Choroid plexus epithelial cell (primary cell): ENCODE results near the gene RIMBP2.

Experiments used
- DNase-seq: peaks from one replicate; pipeline ENCODE4 v3.0.0-alpha.2; 2010; ENCODE audit warnings: low read depth
- H3K4me3 ChIP-seq: 2 replicates; pipeline ENCODE4 v1.5.1; 2011; ENCODE audit warnings: low read depth, mild to moderate bottlenecking, control low read depth, low read length, moderate library complexity
- TF ChIP-seq, protein P1 (sequence below): conservative IDR thresholded peaks from 2 replicates; pipeline ENCODE4 v1.5.1; 2011; ENCODE audit warnings: low read depth, mild to moderate bottlenecking, control low read depth, inconsistent platforms, low read length, moderate library complexity

RIMBP2 gene

GRCh38 chr12:130486146-130486435, 230.0 kb downstream of the RIMBP2 start:
- no peak for DNase-seq
- no peak overlapping the region for H3K4me3 ChIP-seq
- TF ChIP-seq, protein P1, sequence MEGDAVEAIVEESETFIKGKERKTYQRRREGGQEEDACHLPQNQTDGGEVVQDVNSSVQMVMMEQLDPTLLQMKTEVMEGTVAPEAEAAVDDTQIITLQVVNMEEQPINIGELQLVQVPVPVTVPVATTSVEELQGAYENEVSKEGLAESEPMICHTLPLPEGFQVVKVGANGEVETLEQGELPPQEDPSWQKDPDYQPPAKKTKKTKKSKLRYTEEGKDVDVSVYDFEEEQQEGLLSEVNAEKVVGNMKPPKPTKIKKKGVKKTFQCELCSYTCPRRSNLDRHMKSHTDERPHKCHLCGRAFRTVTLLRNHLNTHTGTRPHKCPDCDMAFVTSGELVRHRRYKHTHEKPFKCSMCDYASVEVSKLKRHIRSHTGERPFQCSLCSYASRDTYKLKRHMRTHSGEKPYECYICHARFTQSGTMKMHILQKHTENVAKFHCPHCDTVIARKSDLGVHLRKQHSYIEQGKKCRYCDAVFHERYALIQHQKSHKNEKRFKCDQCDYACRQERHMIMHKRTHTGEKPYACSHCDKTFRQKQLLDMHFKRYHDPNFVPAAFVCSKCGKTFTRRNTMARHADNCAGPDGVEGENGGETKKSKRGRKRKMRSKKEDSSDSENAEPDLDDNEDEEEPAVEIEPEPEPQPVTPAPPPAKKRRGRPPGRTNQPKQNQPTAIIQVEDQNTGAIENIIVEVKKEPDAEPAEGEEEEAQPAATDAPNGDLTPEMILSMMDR: no peak

- DNase-seq: no peak
- TF ChIP-seq, protein P1: no peak
- no peak overlapping the region for H3K4me3 ChIP-seq
Measured at GRCh38 chr12:130485291-130486145, 230.6 kb downstream of the RIMBP2 start.

GRCh38 chr12:130484221-130484620, 231.9 kb downstream of the RIMBP2 start:
- DNase-seq: no peak
- no peak overlapping the region for H3K4me3 ChIP-seq
- TF ChIP-seq, protein P1: no peak

DNA sequence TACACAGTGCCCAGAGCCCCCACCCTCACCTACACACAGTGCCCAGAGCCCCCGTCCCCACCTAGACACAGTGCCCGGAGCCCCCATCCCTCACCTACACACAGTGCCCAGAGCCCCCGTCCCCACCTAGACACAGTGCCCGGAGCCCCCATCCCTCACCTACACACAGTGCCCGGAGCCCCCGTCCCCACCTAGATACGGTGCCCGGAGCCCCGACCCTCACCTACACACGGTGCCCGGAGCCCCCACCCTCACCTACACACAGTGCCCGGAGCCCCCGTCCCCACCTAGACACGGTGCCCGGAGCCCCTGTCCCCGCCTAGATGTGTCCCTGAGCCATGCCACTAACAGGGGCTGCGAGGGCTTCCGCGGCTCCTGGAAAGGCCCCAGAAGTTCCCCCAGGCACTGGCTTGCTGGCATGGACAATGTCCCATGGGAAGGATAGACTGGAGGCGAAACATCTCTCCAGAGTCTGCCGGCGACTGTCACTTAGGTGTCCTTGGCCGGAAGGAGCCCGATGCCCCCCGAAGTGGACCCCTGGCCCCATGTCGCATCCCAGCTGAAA, 232.4 kb downstream of the RIMBP2 start:
- H3K4me3 ChIP-seq: no peak overlapping the region
- no peak for DNase-seq
- TF ChIP-seq, protein P1: no peak

GRCh38 chr12:130482448-130482847, 233.7 kb downstream of the RIMBP2 start:
- no peak for DNase-seq
- H3K4me3 ChIP-seq: no peak overlapping the region
- TF ChIP-seq, protein P1: no peak

GRCh38 chr12:130481392-130481879, 234.7 kb downstream of the RIMBP2 start:
- no peak overlapping the region for H3K4me3 ChIP-seq
- DNase-seq: no peak
- TF ChIP-seq, protein P1: no peak

- DNase-seq: no peak
- TF ChIP-seq, protein P1: no peak
- no peak overlapping the region for H3K4me3 ChIP-seq
Measured at GRCh38 chr12:130480887-130481286, 235.2 kb downstream of the RIMBP2 start.
